Tibial artery (tissue), 4 donors: Measurements from ENCODE around the gene DEFB132.

Experiments
- DNase-seq, 2 donors: peaks; one replicate each; pipeline ENCODE4 v3.0.0-alpha.2; 2019
- H3K27ac ChIP-seq, 2 donors: fragments of 200-600 bp; sonication (generic) in 1 of 2; 1 replicate in 1 of 2; 2 replicates in 1 of 2; pipeline ENCODE4 v1.5.1; 2018 to 2019; ENCODE audit warnings: mild to moderate bottlenecking in 1 of 2
- H3K27me3 ChIP-seq, 2 donors: fragments of 200-600 bp; sonication (generic) in 1 of 2; one replicate each; pipeline versions ENCODE4 v1.5.1 to v1.6.0; 2016 to 2019
- H3K36me3 ChIP-seq, 3 donors: fragments of 200-600 bp; sonication (generic) in 2 of 3; one replicate each; pipeline ENCODE4 v1.5.1; 2016 to 2019; ENCODE audit warnings: mild to moderate bottlenecking in 2 of 3
- H3K4me1 ChIP-seq, 4 donors: fragments of 200-600 bp; sonication (generic) in 2 of 4; 1 replicate in 3 of 4; 2 replicates in 1 of 4; pipeline ENCODE4 v1.5.1; 2016 to 2019
- H3K4me3 ChIP-seq, 2 donors: fragments of 200-600 bp; sonication (generic) in 1 of 2; 1 replicate in 1 of 2; 2 replicates in 1 of 2; pipeline ENCODE4 v1.5.1; 2018 to 2019; ENCODE audit warnings: mild to moderate bottlenecking in 2 of 2
- H3K9me3 ChIP-seq, 3 donors: fragments of 200-600 bp; sonication (generic) in 1 of 3; one replicate each; pipeline ENCODE4 v1.5.1; 2016 to 2019
- CTCF ChIP-seq, 2 experiments: fragments of 200-600 bp in 1 of 2; fragments of 450-650 bp in 1 of 2; IDR thresholded peaks; one replicate each; pipeline ENCODE4 v1.5.1; 2017 to 2019; ENCODE audit warnings: antibody characterized with exemption in 2 of 2, mild to moderate bottlenecking in 1 of 2, moderate library complexity in 1 of 2
- intact Hi-C: fragments of 100-400 bp; cut with DNase I; formaldehyde crosslinking; loops from one replicate; pipeline ENCODE4 v1.15.0; 2023; ENCODE audit warnings: low total_unique reads

DEFB132 gene

DNA sequence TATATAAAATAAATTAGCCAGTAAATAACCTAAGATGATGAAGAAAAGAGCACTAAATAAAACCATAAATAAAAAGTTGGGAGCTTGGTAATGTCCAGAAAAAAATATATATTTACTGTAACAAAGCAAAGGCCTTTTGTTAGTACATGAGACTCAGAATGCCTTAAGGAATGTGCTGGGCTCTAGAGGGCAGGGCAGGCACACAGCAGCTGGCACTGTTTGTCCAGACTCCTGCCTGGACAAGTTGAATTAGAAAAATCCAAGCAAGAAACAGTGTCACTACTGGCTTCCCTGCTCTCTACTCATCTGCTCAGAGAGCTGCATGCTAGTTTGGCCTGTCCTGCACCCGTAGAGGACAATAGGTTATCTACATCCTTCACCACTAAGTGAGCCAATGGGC is 21.6 kb upstream of the DEFB132 start:
- no peak for DNase-seq
- H3K4me1 ChIP-seq, result no peaks in the 10 kb centered on the region
- H3K27ac ChIP-seq, result no peak overlapping the region
- intact Hi-C loops, result no loop called here
- H3K4me3 ChIP-seq, result no peak overlapping the region
- TF ChIP-seq CTCF (IDR thresholded peaks at IDR 0.05), result no peak
- no peaks in the 10 kb centered on the region for H3K36me3 ChIP-seq
- no peaks in the 10 kb centered on the region for H3K9me3 ChIP-seq
- H3K27me3 ChIP-seq, result peaks cover 0 to 4% of the 10 kb centered on the region in 2 donors

DNA sequence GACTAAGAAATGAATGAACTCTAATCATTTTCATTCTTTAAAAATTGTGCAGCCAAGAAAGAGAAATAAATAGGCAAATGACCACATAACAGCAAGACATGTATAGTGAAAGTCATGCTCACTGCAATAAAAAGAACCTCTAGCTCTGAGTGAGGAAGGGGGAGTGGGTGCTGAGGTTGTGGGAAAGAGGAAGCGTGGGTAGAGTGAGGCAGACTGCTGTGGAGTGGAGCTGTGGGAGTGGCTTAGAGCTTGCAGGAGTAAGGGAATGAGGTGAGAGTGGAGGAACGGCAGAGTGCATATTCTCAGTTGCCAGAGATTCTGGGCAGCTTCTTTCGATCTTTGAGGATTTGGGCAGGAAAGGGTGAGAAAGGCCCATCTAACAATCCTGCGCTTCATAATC is 20.0 kb upstream of the DEFB132 start:
- intact Hi-C loops, result no loop called here
- no peak for DNase-seq

DNA sequence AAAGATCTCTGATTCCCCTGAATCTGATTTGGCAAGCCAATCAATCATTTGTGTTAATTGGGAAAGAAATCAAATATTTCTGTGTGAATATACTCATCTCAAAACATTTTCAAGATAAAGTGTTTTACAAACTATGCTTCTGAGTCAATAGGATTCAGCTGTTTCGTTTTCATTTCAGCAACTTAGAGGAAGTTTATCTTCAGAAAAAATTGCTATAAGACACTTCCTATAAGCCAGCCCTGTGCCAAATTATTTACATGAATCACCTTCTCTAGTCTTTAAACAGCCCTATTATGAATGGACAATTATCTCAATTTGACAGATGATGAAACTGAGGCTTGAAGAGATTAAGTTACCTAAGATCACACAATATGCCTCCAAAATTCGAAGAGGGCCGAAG is 19.6 kb upstream of the DEFB132 start:
- H3K27ac ChIP-seq, result no peak overlapping the region
- DNase-seq, result no peak
- H3K36me3 ChIP-seq, result no peaks in the 10 kb centered on the region
- peaks cover 0 to 4% of the 10 kb centered on the region in 2 donors for H3K27me3 ChIP-seq
- H3K9me3 ChIP-seq, result no peaks in the 10 kb centered on the region
- H3K4me3 ChIP-seq, result no peak overlapping the region
- H3K4me1 ChIP-seq, result no peaks in the 10 kb centered on the region
- intact Hi-C loops, result no loop called here
- TF ChIP-seq CTCF (IDR thresholded peaks at IDR 0.05), result no peak

More for the DNA sequence above, 20.0 kb upstream of the DEFB132 start:
- H3K4me3 ChIP-seq, result no peak overlapping the region
- peaks cover 0 to 4% of the 10 kb centered on the region in 2 donors for H3K27me3 ChIP-seq
- H3K27ac ChIP-seq, result no peak overlapping the region
- H3K4me1 ChIP-seq, result no peaks in the 10 kb centered on the region
- no peaks in the 10 kb centered on the region for H3K36me3 ChIP-seq
- H3K9me3 ChIP-seq, result no peaks in the 10 kb centered on the region
- no peak for TF ChIP-seq CTCF (IDR thresholded peaks at IDR 0.05)

- no peak for TF ChIP-seq CTCF (IDR thresholded peaks at IDR 0.05)
- no peak overlapping the region for H3K4me3 ChIP-seq
- no peak for DNase-seq
Measured at GRCh38 chr20:242905-243304, 14.6 kb upstream of the DEFB132 start.

GRCh38 chr20:251354-251753 is 6.2 kb upstream of the DEFB132 start:
- peaks cover 0 to 15% of the 10 kb centered on the region in 2 donors for H3K27me3 ChIP-seq
- intact Hi-C loops, result no loop called here

More at GRCh38 chr20:242905-243304, 14.6 kb upstream of the DEFB132 start:
- Histone ChIP-seq H3K27ac (no peak overlapping the region), H3K4me1 (no peaks in the 10 kb centered on the region), H3K27me3 (peaks cover 0 to 7% of the 10 kb centered on the region in 2 donors), H3K9me3 (no peaks in the 10 kb centered on the region), H3K36me3 (no peaks in the 10 kb centered on the region)
- intact Hi-C loops, result no loop called here

More at GRCh38 chr20:251354-251753, 6.2 kb upstream of the DEFB132 start:
- Histone ChIP-seq H3K36me3 (no peaks in the 10 kb centered on the region), H3K4me1 (no peaks in the 10 kb centered on the region), H3K9me3 (no peaks in the 10 kb centered on the region), H3K27ac (no peak overlapping the region), H3K4me3 (no peak overlapping the region)
- no peak for DNase-seq
- TF ChIP-seq CTCF (IDR thresholded peaks at IDR 0.05), result no peak
